Heart right ventricle (tissue), 16 donors: ENCODE data around the gene CACNA1B. TPM values are rescaled to one million over a fixed set of nuclear protein-coding genes. Genes with fewer than 3 reads are reported as not detected.

ENCODE experiments used
- ATAC-seq, 8 donors: fragments of 200-7000 bp; cut with Tn5 transposase; one replicate each; pipeline ENCODE4 v1.9.1; 2020; ENCODE audit warnings: mild to moderate bottlenecking in 8 of 8, moderate library complexity in 8 of 8, moderate number of reproducible peaks in 1 of 8
- DNase-seq, 2 donors: peaks; one replicate each; pipeline ENCODE4 v3.0.0-alpha.2; 2020
- H3K27ac ChIP-seq, 10 donors: fragments of 200-600 bp; sonication (generic) in 2 of 10; one replicate each; pipeline versions ENCODE4 v1.5.0 to v1.8.0; 2020 to 2022; ENCODE audit warnings: mild to moderate bottlenecking in 3 of 10
- H3K27me3 ChIP-seq, 7 donors: fragments of 200-600 bp; one replicate each; pipeline ENCODE4 v1.8.0; 2021 to 2022; ENCODE audit warnings: mild to moderate bottlenecking in 2 of 7
- H3K36me3 ChIP-seq, 9 donors: fragments of 200-600 bp; sonication (generic) in 1 of 9; one replicate each; pipeline versions ENCODE4 v1.5.0 to v1.8.0; 2020 to 2022; ENCODE audit warnings: mild to moderate bottlenecking in 2 of 9
- H3K4me1 ChIP-seq, 9 donors: fragments of 200-600 bp; sonication (generic) in 1 of 9; one replicate each; pipeline versions ENCODE4 v1.5.0 to v1.8.0; 2020 to 2022; ENCODE audit warnings: mild to moderate bottlenecking in 4 of 9
- H3K4me3 ChIP-seq, 10 donors: fragments of 200-600 bp; sonication (generic) in 2 of 10; one replicate each; pipeline versions ENCODE4 v1.5.0 to v1.8.0; 2020 to 2022; ENCODE audit warnings: mild to moderate bottlenecking in 7 of 10, moderate library complexity in 2 of 10
- H3K9me3 ChIP-seq, 11 donors: fragments of 200-600 bp in 10 of 11; sonication (generic) in 2 of 11; one replicate each; pipeline versions ENCODE4 v1.5.0 to v1.8.0; 2013 to 2022; ENCODE audit warnings: mild to moderate bottlenecking in 2 of 11, control low read depth in 1 of 11, moderate library complexity in 1 of 11
- WGBS, 2 donors: extraction: QIAGEN DNeasy Blood & Tissue Kit; methylation state at CpG; one replicate each; pipeline ENCODE4 v1.1.7; 2013; ENCODE audit warnings: inconsistent platforms in 1 of 2; 5-methylcytosine and 5-hydroxymethylcytosine counted together
- intact Hi-C, 10 donors: fragments of 100-400 bp; cut with DNase I; formaldehyde crosslinking; loops; one replicate each; pipeline versions ENCODE4 v1.11.1 to v1.14.2; 2022
- polyA plus RNA-seq, 2 donors: library from polyadenylated mRNA; stranded (reverse); fragments of 200-250 nt; gene quantifications; one replicate each; pipeline ENCODE4 v1.2.3, GENCODE V29; 2013
- total RNA-seq, 10 donors: library from RNA; stranded (reverse); fragmentation: NEBNext Ultra II Directional in 3 of 10; extraction: Animal tissue kit (Norgen Biotek cat#: 25700) in 3 of 10; gene quantifications; one replicate each; pipeline versions ENCODE4 v1.2.1 to v1.2.4, GENCODE V29; 2021 to 2023
- TF ChIP-seq, protein P1 (sequence below), 9 donors: fragments of 200-600 bp; sonication (generic) in 2 of 9; IDR thresholded peaks; one replicate each; pipeline versions ENCODE4 v1.5.0 to v1.8.0; 2021 to 2022; ENCODE audit warnings: antibody characterized with exemption in 9 of 9, mild to moderate bottlenecking in 5 of 9, moderate library complexity in 1 of 9
- donor health status: Arrhythmogenic right ventricular cardiomyopathy.
- donor health status: ischemic (EF 13 %, LVEDD 7.1; RV severe dilation, severe dysfunction).
- donor health status: healthy with polysubstance abuse.
- donor health status: DM: no; HTN: yes; CAD: no.
- donor health status: DM: no; HTN: no; CAD: no.
- donor health status: ischemic (EF 25% LVEDD 6.9; RV normal size, moderate dysfunction).
- donor health status: ischemic (EF 25% LVEDD 5.7; RV mildly dilated, moderate dysfunction).
- donor health status: healthy.
- donor health status: DM: yes; HTN: yes; CAD: no.
- donor health status: Ischemic cardiomyopathy.
- donor health status: ischemic (EF 35%, LVEDD 5.7; RV mildly dilated, moderate dysfunction).
- donor health status: nonischemic (EF 11% LVEDD 7.7; RV severe dilation, severe dysfunction).
- donor health status: DM: yes; HTN: yes; CAD: no.
- donor health status: PGD.
- donor health status: ischemic (EF 29% LVEDD 5.4; RV normal size, mild dysfunction).
- donor health status: nonischemic (EF 23%, LVEDD 6.1; RV moderate dilation, normal function).

The CACNA1B gene
- total and polyA plus RNA-seq, 12 donors: under 0.01 to 0.66 (median 0.15) TPM; not detected in 1

DNA sequence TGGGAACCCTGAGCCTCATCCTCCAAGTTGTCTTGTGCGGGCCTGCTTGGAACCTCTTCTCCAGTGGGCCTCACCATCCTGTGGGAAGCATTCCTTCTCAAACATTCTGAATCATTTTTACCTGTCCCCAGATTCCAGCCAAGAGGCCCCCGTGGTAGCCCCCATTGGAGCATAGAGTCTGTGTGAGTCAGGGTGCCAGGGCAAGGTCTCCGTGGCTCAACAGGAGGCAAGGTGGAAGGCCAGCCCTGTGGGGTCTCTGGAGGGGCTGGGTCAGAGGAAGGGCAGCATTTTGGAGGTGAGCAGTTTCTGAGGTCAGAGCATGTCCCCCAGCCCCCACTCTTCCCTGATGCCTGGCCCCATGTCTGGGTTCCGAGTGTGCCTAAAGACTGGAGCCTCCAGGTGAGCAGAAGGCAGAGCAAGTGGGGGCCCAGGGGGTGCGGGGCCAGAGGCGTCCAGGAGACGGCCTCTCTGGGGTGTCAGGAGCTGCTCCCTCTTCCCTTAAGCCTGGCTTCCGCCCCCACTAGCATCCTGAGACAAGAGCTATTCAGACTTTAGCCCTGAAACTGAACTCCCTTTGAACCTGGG, 2.1 kb downstream of the CACNA1B start:
- WGBS, 2 donors: 79 to 89% methylated on average over 8 of the region's 8 CpGs
- TF ChIP-seq, protein P1, sequence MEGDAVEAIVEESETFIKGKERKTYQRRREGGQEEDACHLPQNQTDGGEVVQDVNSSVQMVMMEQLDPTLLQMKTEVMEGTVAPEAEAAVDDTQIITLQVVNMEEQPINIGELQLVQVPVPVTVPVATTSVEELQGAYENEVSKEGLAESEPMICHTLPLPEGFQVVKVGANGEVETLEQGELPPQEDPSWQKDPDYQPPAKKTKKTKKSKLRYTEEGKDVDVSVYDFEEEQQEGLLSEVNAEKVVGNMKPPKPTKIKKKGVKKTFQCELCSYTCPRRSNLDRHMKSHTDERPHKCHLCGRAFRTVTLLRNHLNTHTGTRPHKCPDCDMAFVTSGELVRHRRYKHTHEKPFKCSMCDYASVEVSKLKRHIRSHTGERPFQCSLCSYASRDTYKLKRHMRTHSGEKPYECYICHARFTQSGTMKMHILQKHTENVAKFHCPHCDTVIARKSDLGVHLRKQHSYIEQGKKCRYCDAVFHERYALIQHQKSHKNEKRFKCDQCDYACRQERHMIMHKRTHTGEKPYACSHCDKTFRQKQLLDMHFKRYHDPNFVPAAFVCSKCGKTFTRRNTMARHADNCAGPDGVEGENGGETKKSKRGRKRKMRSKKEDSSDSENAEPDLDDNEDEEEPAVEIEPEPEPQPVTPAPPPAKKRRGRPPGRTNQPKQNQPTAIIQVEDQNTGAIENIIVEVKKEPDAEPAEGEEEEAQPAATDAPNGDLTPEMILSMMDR (IDR thresholded peaks at IDR 0.05): no peak
- DNase-seq (no peak), ATAC-seq (no peak)
- Histone ChIP-seq H3K27me3 (peaks cover 18 to 64% (median 56%) of the 10 kb centered on the region in 7 donors), H3K36me3 (no peaks in the 10 kb centered on the region), H3K9me3 (no peaks in the 10 kb centered on the region), H3K4me1 (peaks cover 0 to 8% (median 4%) of the 10 kb centered on the region in 9 donors), H3K27ac (no peak overlapping the region), H3K4me3 (no peak overlapping the region)
- intact Hi-C loops: no loop called here

DNA sequence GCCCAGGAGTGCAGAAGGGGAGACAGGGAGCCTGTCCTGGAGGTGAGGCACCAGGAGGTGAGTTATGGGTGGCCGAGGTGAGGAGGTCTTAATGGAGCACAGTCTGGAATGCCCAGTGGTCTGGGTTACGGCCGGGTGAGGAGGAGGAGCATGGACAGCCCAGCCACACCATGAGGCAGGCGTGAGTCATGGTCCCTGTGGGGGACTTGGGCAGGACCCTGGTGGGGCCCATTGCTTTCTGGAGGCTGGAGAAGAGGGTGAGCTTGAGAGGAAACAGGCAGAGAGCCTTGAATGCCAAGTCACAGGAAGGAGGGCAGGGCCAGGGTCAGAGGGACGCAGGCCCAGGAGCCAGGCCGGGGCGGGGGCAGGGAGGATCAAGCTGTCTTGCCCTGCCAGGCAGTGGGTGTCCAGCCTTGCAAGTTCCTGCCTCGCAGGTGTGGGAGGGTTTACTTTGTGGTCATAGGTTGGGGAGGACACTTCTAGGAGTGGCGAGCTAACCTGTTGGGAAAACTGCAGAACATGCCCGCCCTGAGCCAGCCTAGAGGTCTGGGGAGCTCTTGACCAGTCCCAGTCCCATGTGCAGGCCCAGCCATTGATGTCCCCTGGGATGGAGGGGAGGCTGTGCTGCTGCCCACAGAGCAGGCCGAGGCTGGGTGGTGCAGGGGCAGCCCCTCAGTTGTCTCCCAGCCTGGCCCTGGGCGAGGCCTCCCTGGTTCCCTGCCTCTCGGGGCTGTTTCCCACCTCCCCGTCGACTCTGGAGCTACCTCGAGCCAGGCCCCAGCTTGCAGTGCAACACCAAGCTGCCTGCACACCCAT, 2.8 kb downstream of the CACNA1B start:
- WGBS, 2 donors: 80 to 83% methylated on average over 16 of the region's 16 CpGs
- TF ChIP-seq, protein P1 (IDR thresholded peaks at IDR 0.05): no peak
- DNase-seq (no peak), ATAC-seq (no peak)
- peaks cover 0 to 8% (median 4%) of the 10 kb centered on the region in 9 donors for H3K4me1 ChIP-seq
- no peak overlapping the region for H3K4me3 ChIP-seq
- peaks cover 18 to 57% (median 49%) of the 10 kb centered on the region in 7 donors for H3K27me3 ChIP-seq
- H3K36me3 ChIP-seq: no peaks in the 10 kb centered on the region
- no peaks in the 10 kb centered on the region for H3K9me3 ChIP-seq
- intact Hi-C loops: no loop called here
- H3K27ac ChIP-seq: no peak overlapping the region

DNA sequence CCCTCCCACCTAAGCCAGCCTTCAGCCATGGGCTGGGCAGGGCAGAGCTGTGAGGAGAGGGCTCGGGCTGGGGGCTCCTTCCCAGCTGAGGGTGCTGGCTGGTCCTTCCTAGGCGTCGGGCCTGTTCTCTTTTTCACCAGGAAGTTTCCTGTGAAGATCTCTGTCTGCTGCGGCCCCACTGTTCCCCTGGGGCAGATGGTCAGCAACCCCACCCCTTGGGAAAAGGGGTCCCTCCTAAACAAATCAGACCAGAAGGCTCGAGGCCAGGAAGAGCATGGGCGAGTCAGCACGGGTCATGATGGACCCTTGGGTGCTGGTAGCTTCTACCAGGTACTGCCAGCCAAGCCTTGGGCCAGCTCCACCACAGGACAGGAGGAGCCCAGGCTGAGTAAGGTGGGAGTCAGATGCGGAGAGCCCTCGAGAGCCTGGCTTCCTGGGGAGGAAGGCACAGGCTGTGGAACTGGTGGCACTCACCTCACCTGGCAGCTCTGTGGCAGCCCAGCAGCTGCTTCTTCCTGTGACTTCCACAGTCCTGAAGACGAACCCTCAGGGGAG, 3.5 kb downstream of the CACNA1B start:
- Histone ChIP-seq H3K9me3 (no peaks in the 10 kb centered on the region), H3K4me3 (no peak overlapping the region), H3K27me3 (peaks cover 18 to 50% (median 43%) of the 10 kb centered on the region in 7 donors), H3K4me1 (peaks cover 0 to 8% (median 4%) of the 10 kb centered on the region in 9 donors), H3K36me3 (no peaks in the 10 kb centered on the region), H3K27ac (no peak overlapping the region)
- intact Hi-C loops: no loop called here
- DNase-seq: no peak
- TF ChIP-seq, protein P1 (IDR thresholded peaks at IDR 0.05): no peak
- ATAC-seq: no peak
- 75% methylated on average over 10 of the region's 10 CpGs for WGBS, 2 donors

DNA sequence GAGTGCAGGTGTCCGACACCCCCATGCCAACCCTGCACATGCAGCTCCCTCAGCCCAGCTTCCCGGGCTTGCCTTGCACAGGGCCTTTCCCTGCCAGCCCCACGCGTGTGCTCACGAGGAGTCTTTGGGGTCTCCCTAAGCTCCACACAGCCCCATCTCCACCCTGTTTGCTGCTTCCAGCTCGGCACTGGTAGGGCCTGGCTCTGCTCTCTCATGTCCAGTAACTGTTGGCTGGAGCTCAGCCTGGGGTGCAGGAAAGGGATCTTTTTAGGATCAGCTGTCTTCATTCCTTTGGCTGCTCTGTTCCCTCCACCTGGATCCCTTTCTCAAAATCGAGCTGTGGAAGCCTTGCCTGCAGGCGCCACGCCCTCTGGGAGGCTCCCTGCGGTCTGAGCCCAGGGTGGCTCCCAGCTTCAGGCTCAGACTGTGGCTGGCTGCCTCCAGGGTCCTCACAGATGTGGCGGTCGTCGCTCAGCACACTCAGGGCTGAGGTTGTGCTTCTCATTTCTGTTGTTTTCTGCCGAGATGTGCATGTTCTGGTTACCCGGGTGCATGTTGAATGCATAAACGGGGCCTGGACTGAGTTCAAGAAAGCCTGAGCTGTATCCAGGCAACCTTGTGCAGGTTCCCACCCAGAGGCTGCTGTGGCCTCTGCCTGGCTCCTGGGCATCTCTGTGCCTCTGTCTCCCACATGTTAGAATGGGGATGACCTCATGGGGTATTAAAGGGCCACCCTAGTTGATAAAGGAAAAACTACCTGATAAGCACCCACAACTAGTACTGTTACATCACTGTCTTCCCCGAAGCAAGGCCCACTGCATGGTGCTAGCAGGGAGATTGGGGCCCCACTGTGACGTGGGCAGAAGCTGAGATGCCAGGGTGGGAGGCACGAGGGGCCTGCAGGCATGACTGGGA, 4.3 kb downstream of the CACNA1B start:
- TF ChIP-seq, protein P1 (IDR thresholded peaks at IDR 0.05): no peak
- ATAC-seq (no peak), DNase-seq (no peak)
- Histone ChIP-seq H3K36me3 (no peaks in the 10 kb centered on the region), H3K4me1 (peaks cover 0 to 8% (median 4%) of the 10 kb centered on the region in 9 donors), H3K27me3 (peaks cover 17 to 42% (median 35%) of the 10 kb centered on the region in 7 donors), H3K27ac (no peak overlapping the region), H3K4me3 (no peak overlapping the region), H3K9me3 (no peaks in the 10 kb centered on the region)
- intact Hi-C loops: no loop called here
- WGBS, 2 donors: 65 to 71% methylated on average over 19 of the region's 19 CpGs
